ENCODE results near the gene NEK7. TPM values are rescaled to one million over a fixed set of nuclear protein-coding genes. Genes with fewer than 3 reads are reported as not detected.

Gene NEK7
- polyA plus RNA-seq, 1 donor (not counting 4 experiments of a cell fraction or from before 2014, with no cell fraction given): 56.8 TPM

DNA sequence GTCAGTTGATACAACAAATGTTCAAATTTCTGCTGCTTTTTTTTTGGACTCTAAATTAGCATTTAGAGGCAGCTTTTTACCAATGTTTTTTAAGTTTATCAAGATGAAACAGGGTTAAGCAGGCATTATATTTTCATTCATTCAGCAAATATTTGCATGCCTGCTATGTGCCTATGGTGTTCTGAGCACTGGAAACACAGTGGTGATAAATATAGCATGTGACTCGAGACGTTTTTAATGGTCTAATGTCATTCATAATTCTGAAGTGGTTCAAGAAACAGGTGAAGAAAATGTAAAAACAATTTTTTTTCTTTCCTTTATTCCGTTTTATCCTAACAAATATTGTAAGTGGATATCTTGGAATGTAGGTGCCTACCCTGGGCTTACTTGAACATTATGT lies 26.8 kb downstream of the NEK7 start:
- no peak overlapping the region for H3K9ac ChIP-seq (ENCODE audit: control insufficient read depth, extremely low read depth, insufficient read depth, low read length)
- no peak overlapping the region for H3K27ac ChIP-seq (ENCODE audit: control insufficient read depth, insufficient read depth, low read length)
- dilution Hi-C loops (cut with MboI; ENCODE audit: extremely low pct_ligation_motif_present, low sequenced_read_pairs): no loop called here
- H3K27me3 ChIP-seq (ENCODE audit: control insufficient read depth, extremely low read depth, insufficient read depth, low read length): no peaks in the 10 kb centered on the region
- no peak overlapping the region for H3K4me3 ChIP-seq (ENCODE audit: control insufficient read depth in 2 of 3, extremely low read depth in 1 of 3, insufficient read depth in 2 of 3, low read depth in 1 of 3, low read length in 3 of 3)
- H3K4me2 ChIP-seq (ENCODE audit: control insufficient read depth, extremely low read depth, insufficient read depth, low read depth, low read length): no peak overlapping the region
- H3K36me3 ChIP-seq (ENCODE audit: control insufficient read depth in 2 of 2, extremely low read depth in 1 of 2, insufficient read depth in 2 of 2, low read length in 2 of 2): no peaks in the 10 kb centered on the region
- H4K20me1 ChIP-seq (ENCODE audit: control insufficient read depth, extremely low read depth, insufficient read depth, low read length): no peaks in the 10 kb centered on the region
- H3K79me2 ChIP-seq (ENCODE audit: control insufficient read depth, insufficient read depth, low read length): peaks cover 86% of the 10 kb centered on the region
- no peak for TF ChIP-seq EZH2 (IDR thresholded peaks at IDR 0.05; ENCODE audit: low read length)
- TF ChIP-seq, protein P1, sequence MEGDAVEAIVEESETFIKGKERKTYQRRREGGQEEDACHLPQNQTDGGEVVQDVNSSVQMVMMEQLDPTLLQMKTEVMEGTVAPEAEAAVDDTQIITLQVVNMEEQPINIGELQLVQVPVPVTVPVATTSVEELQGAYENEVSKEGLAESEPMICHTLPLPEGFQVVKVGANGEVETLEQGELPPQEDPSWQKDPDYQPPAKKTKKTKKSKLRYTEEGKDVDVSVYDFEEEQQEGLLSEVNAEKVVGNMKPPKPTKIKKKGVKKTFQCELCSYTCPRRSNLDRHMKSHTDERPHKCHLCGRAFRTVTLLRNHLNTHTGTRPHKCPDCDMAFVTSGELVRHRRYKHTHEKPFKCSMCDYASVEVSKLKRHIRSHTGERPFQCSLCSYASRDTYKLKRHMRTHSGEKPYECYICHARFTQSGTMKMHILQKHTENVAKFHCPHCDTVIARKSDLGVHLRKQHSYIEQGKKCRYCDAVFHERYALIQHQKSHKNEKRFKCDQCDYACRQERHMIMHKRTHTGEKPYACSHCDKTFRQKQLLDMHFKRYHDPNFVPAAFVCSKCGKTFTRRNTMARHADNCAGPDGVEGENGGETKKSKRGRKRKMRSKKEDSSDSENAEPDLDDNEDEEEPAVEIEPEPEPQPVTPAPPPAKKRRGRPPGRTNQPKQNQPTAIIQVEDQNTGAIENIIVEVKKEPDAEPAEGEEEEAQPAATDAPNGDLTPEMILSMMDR (optimal IDR thresholded peaks at IDR 0.05 in 1 of 3, IDR thresholded peaks at IDR 0.05 in 1 of 3, conservative IDR thresholded peaks at IDR 0.05 in 1 of 3; ENCODE audit: extremely low read depth in 1 of 3, insufficient read depth in 2 of 3, low read length in 3 of 3): no peak
- peaks cover 21% of the 10 kb centered on the region for H3K4me1 ChIP-seq (ENCODE audit: control insufficient read depth, extremely low read depth, insufficient read depth, low read length)
- no peak overlapping the region for H2AFZ ChIP-seq (ENCODE audit: control insufficient read depth, low read length)
- peaks cover 5% of the 10 kb centered on the region for H3K9me1 ChIP-seq (ENCODE audit: control insufficient read depth, extremely low read depth, insufficient read depth, low read length)
- H3K9me3 ChIP-seq (ENCODE audit: control insufficient read depth, low read depth, low read length): no peaks in the 10 kb centered on the region
- DNase-seq (ENCODE audit: low read depth, low spot score): no peak
- FAIRE-seq: no peak

DNA sequence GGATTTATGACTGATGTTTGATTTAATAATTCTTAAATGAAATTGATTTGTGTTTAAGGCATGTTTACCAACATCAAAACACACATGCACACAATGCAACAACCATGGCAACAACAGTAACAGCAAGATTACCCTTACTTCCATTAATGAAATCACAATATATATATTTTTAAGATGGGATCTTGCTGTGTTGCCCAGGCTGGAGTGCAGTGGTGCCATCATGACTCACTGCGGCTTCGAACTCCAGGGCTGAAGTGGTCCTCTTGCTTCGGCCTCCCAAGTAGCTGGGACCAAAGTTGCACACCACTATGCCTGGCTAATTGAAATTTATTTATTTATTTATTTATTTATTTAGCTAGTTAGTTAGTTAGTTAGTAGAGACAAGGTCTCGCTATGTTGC lies 27.7 kb downstream of the NEK7 start:
- Histone ChIP-seq H3K9me1 (ENCODE audit: control insufficient read depth, extremely low read depth, insufficient read depth, low read length) (peaks cover 5% of the 10 kb centered on the region), H3K9ac (ENCODE audit: control insufficient read depth, extremely low read depth, insufficient read depth, low read length) (no peak overlapping the region), H3K9me3 (ENCODE audit: control insufficient read depth, low read depth, low read length) (no peaks in the 10 kb centered on the region), H3K36me3 (ENCODE audit: control insufficient read depth in 2 of 2, extremely low read depth in 1 of 2, insufficient read depth in 2 of 2, low read length in 2 of 2) (no peaks in the 10 kb centered on the region), H3K4me1 (ENCODE audit: control insufficient read depth, extremely low read depth, insufficient read depth, low read length) (peaks cover 16% of the 10 kb centered on the region), H3K4me3 (ENCODE audit: control insufficient read depth in 2 of 3, extremely low read depth in 1 of 3, insufficient read depth in 2 of 3, low read depth in 1 of 3, low read length in 3 of 3) (no peak overlapping the region), H3K27ac (ENCODE audit: control insufficient read depth, insufficient read depth, low read length) (no peak overlapping the region), H3K4me2 (ENCODE audit: control insufficient read depth, extremely low read depth, insufficient read depth, low read depth, low read length) (no peak overlapping the region), H3K27me3 (ENCODE audit: control insufficient read depth, extremely low read depth, insufficient read depth, low read length) (no peaks in the 10 kb centered on the region), H4K20me1 (ENCODE audit: control insufficient read depth, extremely low read depth, insufficient read depth, low read length) (no peaks in the 10 kb centered on the region), H2AFZ (ENCODE audit: control insufficient read depth, low read length) (no peak overlapping the region), H3K79me2 (ENCODE audit: control insufficient read depth, insufficient read depth, low read length) (peaks cover 88% of the 10 kb centered on the region)
- FAIRE-seq: no peak
- dilution Hi-C loops (cut with MboI; ENCODE audit: extremely low pct_ligation_motif_present, low sequenced_read_pairs): no loop called here
- TF ChIP-seq, protein P1 (optimal IDR thresholded peaks at IDR 0.05 in 1 of 3, IDR thresholded peaks at IDR 0.05 in 1 of 3, conservative IDR thresholded peaks at IDR 0.05 in 1 of 3; ENCODE audit: extremely low read depth in 1 of 3, insufficient read depth in 2 of 3, low read length in 3 of 3): no peak
- no peak for TF ChIP-seq EZH2 (IDR thresholded peaks at IDR 0.05; ENCODE audit: low read length)
- DNase-seq (ENCODE audit: low read depth, low spot score): no peak

All from keratinocyte (primary cell).